Activated CD8-positive, alpha-beta T cell treated with anti-CD3 and anti-CD28 coated beads for 36 hours (primary cell): ENCODE measurements around the gene CDK16. TPM values are rescaled to one million over a fixed set of nuclear protein-coding genes. Genes with fewer than 3 reads are reported as not detected.
"Not testable (repeated sequence)": the region's sequence is repeated elsewhere in the genome, so short reads cannot be mapped to it uniquely, and the experiment has no call there.

Experiments
- ATAC-seq: fragments of 200-7000 bp; cut with Tn5 transposase; one replicate; pipeline ENCODE4 v1.10.0; 2021; ENCODE audit warnings: mild to moderate bottlenecking, moderate library complexity
- CTCF ChIA-PET: fragments of 350-600 bp; sonication (Branson Sonifier 250); formaldehyde crosslinking; loops from one replicate; lab custom pipeline; 2021; ENCODE audit warnings: antibody characterized with exemption; lab: Charles Lee
- POLR2A ChIA-PET: fragments of 350-600 bp; sonication (Branson Sonifier 250); formaldehyde crosslinking; loops from one replicate; lab custom pipeline; 2021; ENCODE audit warnings: antibody characterized with exemption; lab: Charles Lee
- DNase-seq: peaks from one replicate; pipeline ENCODE4 v3.0.0-alpha.2; 2020
- H3K27ac Mint-ChIP-seq: one replicate; pipeline ENCODE4 v1.8.0; 2021; ENCODE audit warnings: mild to moderate bottlenecking, mixed read lengths
- H3K27me3 Mint-ChIP-seq: one replicate; pipeline ENCODE4 v1.8.0; 2021; ENCODE audit warnings: mixed read lengths
- H3K36me3 Mint-ChIP-seq: one replicate; pipeline ENCODE4 v1.8.0; 2021; ENCODE audit warnings: low read depth, mixed read lengths
- H3K4me1 Mint-ChIP-seq: one replicate; pipeline ENCODE4 v1.8.0; 2021; ENCODE audit warnings: low read depth, mixed read lengths
- H3K4me3 Mint-ChIP-seq: one replicate; pipeline ENCODE4 v1.8.0; 2021; ENCODE audit warnings: mild to moderate bottlenecking, moderate library complexity, mixed read lengths
- H3K9me3 Mint-ChIP-seq: one replicate; pipeline ENCODE4 v1.8.0; 2021; ENCODE audit warnings: mixed read lengths
- intact Hi-C: fragments of 100-400 bp; cut with micrococcal nuclease; formaldehyde crosslinking; loops from one replicate; pipeline ENCODE4 v1.10.0; 2022
- total RNA-seq, 2 experiments: library from RNA; stranded (reverse); gene quantifications; one replicate each; pipeline ENCODE4 v1.2.3, GENCODE V29; 2021
- TF ChIP-seq, protein P1 (sequence below): fragments of 200-600 bp; IDR thresholded peaks from one replicate; pipeline ENCODE4 v1.8.0; 2022; ENCODE audit warnings: antibody characterized with exemption, mild to moderate bottlenecking

Gene CDK16
- total RNA-seq, 2 experiments from 2014 or later, result 56.1 to 61.3 TPM

GRCh38 chrX:47250017-47250347 is 31.5 kb downstream of the CDK16 start:
- ChIA-PET CTCF (no interaction called here), POLR2A (no interaction called here)
- ATAC-seq (no peak), DNase-seq (no peak)
- peaks cover 12% of the 10 kb centered on the region for H3K4me1 Mint-ChIP-seq
- no peak overlapping the region for H3K4me3 Mint-ChIP-seq
- H3K36me3 Mint-ChIP-seq, result peaks cover 20% of the 10 kb centered on the region
- peak overlapping the region; percentile 75 for H3K27ac Mint-ChIP-seq
- no peaks in the 10 kb centered on the region for H3K9me3 Mint-ChIP-seq
- TF ChIP-seq, protein P1, sequence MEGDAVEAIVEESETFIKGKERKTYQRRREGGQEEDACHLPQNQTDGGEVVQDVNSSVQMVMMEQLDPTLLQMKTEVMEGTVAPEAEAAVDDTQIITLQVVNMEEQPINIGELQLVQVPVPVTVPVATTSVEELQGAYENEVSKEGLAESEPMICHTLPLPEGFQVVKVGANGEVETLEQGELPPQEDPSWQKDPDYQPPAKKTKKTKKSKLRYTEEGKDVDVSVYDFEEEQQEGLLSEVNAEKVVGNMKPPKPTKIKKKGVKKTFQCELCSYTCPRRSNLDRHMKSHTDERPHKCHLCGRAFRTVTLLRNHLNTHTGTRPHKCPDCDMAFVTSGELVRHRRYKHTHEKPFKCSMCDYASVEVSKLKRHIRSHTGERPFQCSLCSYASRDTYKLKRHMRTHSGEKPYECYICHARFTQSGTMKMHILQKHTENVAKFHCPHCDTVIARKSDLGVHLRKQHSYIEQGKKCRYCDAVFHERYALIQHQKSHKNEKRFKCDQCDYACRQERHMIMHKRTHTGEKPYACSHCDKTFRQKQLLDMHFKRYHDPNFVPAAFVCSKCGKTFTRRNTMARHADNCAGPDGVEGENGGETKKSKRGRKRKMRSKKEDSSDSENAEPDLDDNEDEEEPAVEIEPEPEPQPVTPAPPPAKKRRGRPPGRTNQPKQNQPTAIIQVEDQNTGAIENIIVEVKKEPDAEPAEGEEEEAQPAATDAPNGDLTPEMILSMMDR, result no peak
- intact Hi-C loops, result no loop called here
- no peaks in the 10 kb centered on the region for H3K27me3 Mint-ChIP-seq

DNA sequence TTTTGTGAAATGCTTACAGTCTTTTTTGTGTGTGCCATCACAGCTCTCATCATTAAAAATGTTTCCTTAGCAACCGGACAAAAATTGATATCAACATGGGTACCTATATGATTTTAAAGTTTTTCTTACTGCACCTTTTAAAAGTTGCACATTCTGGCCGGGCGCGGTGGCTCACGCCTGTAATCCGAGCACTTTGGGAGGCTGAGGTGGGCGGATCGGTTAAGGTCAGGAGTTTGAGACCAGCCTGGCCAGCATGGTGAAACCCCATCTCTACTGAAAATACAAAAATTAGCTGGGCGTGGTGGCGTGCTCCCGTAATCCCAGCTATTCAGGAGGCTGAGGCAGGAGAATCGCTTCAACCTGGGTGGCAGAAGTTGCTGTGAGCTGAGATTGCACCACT is 39.1 kb downstream of the CDK16 start:
- POLR2A ChIA-PET, H3K27ac Mint-ChIP-seq, H3K4me3 Mint-ChIP-seq, ATAC-seq, H3K36me3 Mint-ChIP-seq, DNase-seq, H3K27me3 Mint-ChIP-seq, H3K4me1 Mint-ChIP-seq, intact Hi-C loops, H3K9me3 Mint-ChIP-seq, CTCF ChIA-PET: not testable (repeated sequence)

- H3K9me3 Mint-ChIP-seq, result no peaks in the 10 kb centered on the region
Observed at GRCh38 chrX:47264483-47265173, 46.1 kb downstream of the CDK16 start.

DNA sequence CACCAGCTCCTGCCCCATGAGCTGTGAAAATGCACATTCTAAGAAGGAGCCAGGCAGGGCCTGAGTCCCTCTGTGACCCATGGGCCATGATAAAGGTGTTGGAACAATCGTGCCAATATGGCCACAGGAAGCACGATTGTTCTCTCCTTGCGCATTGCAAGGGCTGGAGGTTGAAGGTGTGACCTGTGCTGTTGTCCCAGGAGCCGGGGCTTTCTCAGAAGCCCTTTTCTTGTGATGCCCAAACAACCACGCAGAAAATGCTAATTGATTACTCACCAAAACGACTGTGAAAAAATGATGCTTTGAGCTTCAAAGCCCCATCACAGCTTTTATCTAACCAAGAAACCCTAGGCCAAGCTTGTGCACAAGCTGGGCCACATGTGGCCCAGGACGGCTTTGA is 48.2 kb downstream of the CDK16 start:
- POLR2A ChIA-PET, result no interaction called here
- TF ChIP-seq, protein P1, result no peak
- intact Hi-C loops, result no loop called here
- peak; percentile 9 for DNase-seq
- Mint-ChIP-seq H3K27me3 (no peaks in the 10 kb centered on the region), H3K4me3 (no peak overlapping the region), H3K36me3 (no peaks in the 10 kb centered on the region), H3K4me1 (peaks cover 9% of the 10 kb centered on the region), H3K9me3 (no peaks in the 10 kb centered on the region), H3K27ac (peak overlapping the region; percentile 59)
- ATAC-seq, result peak; percentile 66
- CTCF ChIA-PET, result no interaction called here

More at GRCh38 chrX:47264483-47265173, 46.1 kb downstream of the CDK16 start:
- intact Hi-C loops, result no loop called here
- Mint-ChIP-seq H3K27ac (peak overlapping the region; percentile 51), H3K36me3 (no peaks in the 10 kb centered on the region), H3K4me1 (peaks cover 9% of the 10 kb centered on the region), H3K27me3 (no peaks in the 10 kb centered on the region), H3K4me3 (no peak overlapping the region)
- ATAC-seq (peak; percentile 66), DNase-seq (peak; percentile 29)
- TF ChIP-seq, protein P1, result no peak
- ChIA-PET CTCF (no interaction called here), POLR2A (interaction anchor here (0.6 kb wide), 1 partner anchor 46 kb away, joined by 5 read pairs; no protein-coding TSS in a partner anchor)

GRCh38 chrX:47272013-47272408 is 53.5 kb downstream of the CDK16 start:
- DNase-seq, result no peak
- Mint-ChIP-seq H3K36me3 (no peaks in the 10 kb centered on the region), H3K9me3 (no peaks in the 10 kb centered on the region), H3K27ac (no peak overlapping the region), H3K27me3 (no peaks in the 10 kb centered on the region), H3K4me1 (no peaks in the 10 kb centered on the region), H3K4me3 (no peak overlapping the region)
- intact Hi-C loops, result no loop called here
- POLR2A ChIA-PET, result no interaction called here
- no peak for ATAC-seq
- TF ChIP-seq, protein P1, result no peak
- CTCF ChIA-PET, result no interaction called here
